ENCODE measurements around the gene PACSIN2.

PACSIN2 gene

GRCh38 chr22:42902875-42903510 lies 112.0 kb downstream of the PACSIN2 start:
- peak; percentile 62 for DNase-seq

- DNase-seq = no peak
Observed at GRCh38 chr22:42901790-42902508, 113.0 kb downstream of the PACSIN2 start.

GRCh38 chr22:42897960-42898359 lies 117.0 kb downstream of the PACSIN2 start:
- DNase-seq = no peak

GRCh38 chr22:42895541-42895981 lies 119.4 kb downstream of the PACSIN2 start:
- DNase-seq = no peak

GRCh38 chr22:42895087-42895486 lies 119.9 kb downstream of the PACSIN2 start:
- no peak for DNase-seq

- DNase-seq = no peak
Observed at GRCh38 chr22:42893371-42894150, 121.4 kb downstream of the PACSIN2 start.

- DNase-seq = no peak
Observed at GRCh38 chr22:42892571-42893316, 122.2 kb downstream of the PACSIN2 start.

GRCh38 chr22:42892156-42892555 lies 122.8 kb downstream of the PACSIN2 start:
- DNase-seq = no peak

GRCh38 chr22:42891696-42892095 lies 123.3 kb downstream of the PACSIN2 start:
- no peak for DNase-seq

- no peak for DNase-seq
Observed at GRCh38 chr22:42891008-42891407, 123.9 kb downstream of the PACSIN2 start.

GRCh38 chr22:42889304-42889703 lies 125.6 kb downstream of the PACSIN2 start:
- DNase-seq = no peak

- no peak for DNase-seq
Observed at GRCh38 chr22:42887523-42888507, 127.1 kb downstream of the PACSIN2 start.

GRCh38 chr22:42887120-42887519 lies 127.8 kb downstream of the PACSIN2 start:
- no peak for DNase-seq

- DNase-seq = peak; percentile 21
Observed at GRCh38 chr22:42885446-42885845, 129.5 kb downstream of the PACSIN2 start.

- DNase-seq = no peak
Observed at GRCh38 chr22:42884616-42885375, 130.2 kb downstream of the PACSIN2 start.

- no peak for DNase-seq
Observed at GRCh38 chr22:42883970-42884369, 131.0 kb downstream of the PACSIN2 start.

- DNase-seq = no peak
Observed at GRCh38 chr22:42883121-42883520, 131.8 kb downstream of the PACSIN2 start.

- DNase-seq = no peak
Observed at GRCh38 chr22:42881982-42882656, 132.8 kb downstream of the PACSIN2 start.

- no peak for DNase-seq
Observed at GRCh38 chr22:42881298-42881697, 133.7 kb downstream of the PACSIN2 start.

- no peak for DNase-seq
Observed at GRCh38 chr22:42880815-42881214, 134.1 kb downstream of the PACSIN2 start.
